Measurements from ENCODE around the gene WDR1. TPM values are rescaled to one million over a fixed set of nuclear protein-coding genes. Genes with fewer than 3 reads are reported as not detected.

Gene WDR1
- polyA plus RNA-seq, 2 of the 4 experiments (the other 2 are of a cell fraction) = 251 to 326 TPM

DNA sequence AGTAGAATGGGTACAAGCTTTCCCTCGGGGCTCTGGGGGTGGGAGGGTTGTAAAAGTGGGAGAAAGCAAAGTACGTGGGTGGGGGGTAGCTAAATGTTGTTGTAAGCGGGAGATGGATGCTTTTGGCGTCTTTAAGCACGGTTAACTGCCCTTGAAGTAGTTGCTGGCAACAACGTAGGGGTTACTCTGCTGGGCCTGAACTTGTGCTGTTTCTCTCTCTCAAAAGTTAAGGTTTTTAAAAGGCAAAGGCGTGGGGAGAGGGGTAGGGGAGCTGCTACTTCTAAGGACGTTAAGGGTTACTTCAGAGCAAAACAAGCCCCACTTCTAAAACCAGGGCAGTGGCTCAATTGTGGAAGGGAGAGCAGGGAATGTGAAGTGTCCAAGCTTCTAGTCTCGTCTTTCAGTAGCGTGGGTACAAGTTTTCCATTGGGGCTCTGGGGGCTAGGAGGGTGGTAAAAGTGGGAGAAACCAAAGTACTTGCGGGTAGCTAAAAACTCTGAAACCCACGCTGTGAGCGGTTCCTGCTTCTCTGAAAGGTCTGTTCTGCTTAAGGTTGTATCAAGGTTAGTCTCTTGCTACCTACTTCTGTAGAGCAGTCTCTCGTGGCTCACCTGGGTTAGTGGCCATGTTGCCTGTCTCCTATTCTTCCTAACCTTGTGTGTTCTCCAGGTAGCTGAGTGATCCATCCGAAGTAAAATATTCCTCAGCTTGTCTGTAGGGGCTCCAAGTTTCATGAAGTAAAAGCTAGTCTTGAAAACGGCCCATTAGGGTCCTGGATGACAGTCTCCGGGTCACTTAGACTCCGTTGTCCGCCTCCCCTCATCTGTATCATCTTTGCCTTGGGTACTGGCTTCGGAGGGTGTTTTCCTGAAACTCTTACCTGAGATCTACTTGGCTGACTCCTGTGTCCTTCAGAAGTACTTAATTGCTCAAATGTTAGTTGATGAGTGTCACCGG is 1.7 kb upstream of the WDR1 start:
- FAIRE-seq = no peak
- Histone ChIP-seq H3K4me1 (peaks cover 20% of the 10 kb centered on the region), H3K9me3 (no peaks in the 10 kb centered on the region), H3K27ac (no peak overlapping the region; a peak in 1 of 6 replicates), H3K4me3 (no peak overlapping the region), H3K4me2 (peak overlapping the region; percentile 92; the same call in 2 of the 3 replicates)
- no peak for ATAC-seq
- ChIA-PET CTCF (interaction anchor here (1.4 to 1.7 kb wide), 2 partner anchors 10 to 103 kb away, joined by 3 read pairs; no protein-coding TSS in a partner anchor), POLR2A (interaction anchor here (1.7 to 2.0 kb wide), 3 partner anchors 11 to 86 kb away, joined by 3 to 29 read pairs (median 7); no protein-coding TSS in a partner anchor)
- 90% methylated on average over 21 of the region's 21 CpGs for WGBS (ENCODE audit: missing lambda C conversion rate)
- DNase-seq (ENCODE audit: low read depth in 1 of 2, low spot score in 1 of 2) = no peak
- TF ChIP-seq FOXS1 (CRISPR knock-in tag; IDR thresholded peaks at IDR 0.05) (no peak), SREBF2 (IDR thresholded peaks at IDR 0.05) (no peak), HOXA7 (CRISPR knock-in tag; IDR thresholded peaks at IDR 0.05) (no peak), HEYL (CRISPR knock-in tag; IDR thresholded peaks at IDR 0.05) (no peak), TFCP2L1 (CRISPR knock-in tag; IDR thresholded peaks at IDR 0.05) (no peak), JUNB (IDR thresholded peaks at IDR 0.05) (no peak), MYC (IDR thresholded peaks at IDR 0.05; ENCODE audit: borderline replicate concordance, low read length) (no peak), SMC3 (IDR thresholded peaks at IDR 0.05) (no peak), CHD4 (IDR thresholded peaks at IDR 0.05; ENCODE audit: borderline replicate concordance) (no peak), EHMT2 (IDR thresholded peaks at IDR 0.05; ENCODE audit: low read depth) (no peak), POLR2AphosphoS2 (conservative IDR thresholded peaks at IDR 0.05; ENCODE audit: low read length) (no peak), CBX8 (IDR thresholded peaks at IDR 0.05) (no peak), JUN (IDR thresholded peaks at IDR 0.05) (no peak), KDM1A (IDR thresholded peaks at IDR 0.05; ENCODE audit: low read depth) (no peak), CEBPB (IDR thresholded peaks at IDR 0.05) (no peak), HOXB5 (CRISPR knock-in tag; IDR thresholded peaks at IDR 0.05) (no peak)
- TF ChIP-seq, protein P1, sequence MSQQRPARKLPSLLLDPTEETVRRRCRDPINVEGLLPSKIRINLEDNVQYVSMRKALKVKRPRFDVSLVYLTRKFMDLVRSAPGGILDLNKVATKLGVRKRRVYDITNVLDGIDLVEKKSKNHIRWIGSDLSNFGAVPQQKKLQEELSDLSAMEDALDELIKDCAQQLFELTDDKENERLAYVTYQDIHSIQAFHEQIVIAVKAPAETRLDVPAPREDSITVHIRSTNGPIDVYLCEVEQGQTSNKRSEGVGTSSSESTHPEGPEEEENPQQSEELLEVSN (IDR thresholded peaks at IDR 0.05; ENCODE audit: borderline replicate concordance, low read depth) = no peak
- TF ChIP-seq, protein P2, sequence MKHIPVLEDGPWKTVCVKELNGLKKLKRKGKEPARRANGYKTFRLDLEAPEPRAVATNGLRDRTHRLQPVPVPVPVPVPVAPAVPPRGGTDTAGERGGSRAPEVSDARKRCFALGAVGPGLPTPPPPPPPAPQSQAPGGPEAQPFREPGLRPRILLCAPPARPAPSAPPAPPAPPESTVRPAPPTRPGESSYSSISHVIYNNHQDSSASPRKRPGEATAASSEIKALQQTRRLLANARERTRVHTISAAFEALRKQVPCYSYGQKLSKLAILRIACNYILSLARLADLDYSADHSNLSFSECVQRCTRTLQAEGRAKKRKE (CRISPR knock-in tag; IDR thresholded peaks at IDR 0.05; ENCODE audit: low read depth) = no peak

DNA sequence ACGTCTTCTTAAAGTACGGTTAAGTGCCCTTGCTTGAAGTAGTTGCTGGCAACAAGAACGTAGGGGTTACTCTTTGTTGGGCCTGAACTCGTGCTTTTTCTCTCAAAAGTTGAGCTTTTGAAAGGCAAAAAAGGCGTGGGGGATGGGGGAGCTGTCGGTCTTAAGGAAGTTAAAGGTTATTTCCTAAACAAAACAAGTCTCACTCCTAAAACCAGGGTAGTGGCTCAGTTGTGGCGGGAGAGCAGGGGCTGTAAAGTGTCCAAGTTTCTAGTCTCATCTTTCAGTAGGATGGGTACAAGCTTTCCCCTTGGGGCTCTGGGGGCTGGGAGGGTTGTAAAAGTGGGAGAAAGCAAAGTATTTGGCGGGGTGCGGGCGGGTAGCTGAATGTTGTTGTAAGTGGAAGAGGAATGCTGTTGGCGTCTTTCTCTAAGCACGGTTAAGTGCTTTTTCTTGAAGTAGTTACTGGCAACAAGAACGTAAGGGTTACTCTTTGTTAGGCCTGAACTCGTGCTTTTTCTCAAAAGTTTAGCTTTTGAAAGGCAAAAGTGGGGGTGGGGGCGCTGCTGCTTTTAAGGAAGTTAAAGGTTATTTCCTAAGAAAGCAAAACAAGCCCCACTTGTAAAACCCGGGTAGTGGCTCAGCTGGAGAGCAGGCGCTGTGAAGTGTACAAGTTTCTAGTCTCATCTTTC is 904 bp upstream of the WDR1 start:
- no peak for ATAC-seq
- peak overlapping the region; percentile 60 for H3K4me3 ChIP-seq
- POLR2A ChIA-PET = interaction anchor here (0.7 to 2.0 kb wide), 7 partner anchors 10 to 85 kb away, joined by 3 to 29 read pairs (median 5); no protein-coding TSS in a partner anchor
- FAIRE-seq = no peak
- H3K4me1 ChIP-seq = peaks cover 20% of the 10 kb centered on the region
- WGBS (ENCODE audit: missing lambda C conversion rate) = 59% methylated on average over 17 of the region's 17 CpGs
- peak overlapping the region; percentile 90 to 100 for H3K27ac ChIP-seq
- no peak for DNase-seq (ENCODE audit: low read depth in 1 of 2, low spot score in 1 of 2)
- no peaks in the 10 kb centered on the region for H3K9me3 ChIP-seq
- H3K4me2 ChIP-seq = peak overlapping the region; percentile 92
- CTCF ChIA-PET = interaction anchor here (0.7 to 1.4 kb wide), 3 partner anchors 11 to 102 kb away, joined by 3 read pairs; no protein-coding TSS in a partner anchor
- TF ChIP-seq EHMT2 (IDR thresholded peaks at IDR 0.05; ENCODE audit: low read depth) (no peak), PHF8 (IDR thresholded peaks at IDR 0.05; ENCODE audit: borderline replicate concordance, low read depth) (0 out of 2 replicates have a peak, but pooled peaks have one; percentile 27), SMC3 (IDR thresholded peaks at IDR 0.05) (no peak), JUN (IDR thresholded peaks at IDR 0.05) (no peak), NPAS2 (CRISPR knock-in tag; IDR thresholded peaks at IDR 0.05; ENCODE audit: borderline replicate concordance) (no peak), CEBPB (IDR thresholded peaks at IDR 0.05) (no peak)
